SU-DHL-6 (cell line): ENCODE data around the gene MST1.

Experiments
- EZH2phosphoT487 ChIP-seq: fragments of 200-600 bp; sonication (generic), shearing (Covaris generic); conservative IDR thresholded peaks from 2 replicates; pipeline ENCODE4 v1.6.1; 2018; ENCODE audit warnings: mild to moderate bottlenecking, antibody characterized with exemption, low read length, moderate library complexity, mixed read lengths
- TF ChIP-seq, protein P1 (sequence below): fragments of 200-600 bp; sonication (generic); IDR thresholded peaks from one replicate; pipeline ENCODE4 v1.5.1; 2017; ENCODE audit warnings: antibody characterized with exemption, mild to moderate bottlenecking, low read length, moderate library complexity; ENCODE audit not compliant: insufficient read depth, poor library complexity, severe bottlenecking

- TF ChIP-seq, protein P1, sequence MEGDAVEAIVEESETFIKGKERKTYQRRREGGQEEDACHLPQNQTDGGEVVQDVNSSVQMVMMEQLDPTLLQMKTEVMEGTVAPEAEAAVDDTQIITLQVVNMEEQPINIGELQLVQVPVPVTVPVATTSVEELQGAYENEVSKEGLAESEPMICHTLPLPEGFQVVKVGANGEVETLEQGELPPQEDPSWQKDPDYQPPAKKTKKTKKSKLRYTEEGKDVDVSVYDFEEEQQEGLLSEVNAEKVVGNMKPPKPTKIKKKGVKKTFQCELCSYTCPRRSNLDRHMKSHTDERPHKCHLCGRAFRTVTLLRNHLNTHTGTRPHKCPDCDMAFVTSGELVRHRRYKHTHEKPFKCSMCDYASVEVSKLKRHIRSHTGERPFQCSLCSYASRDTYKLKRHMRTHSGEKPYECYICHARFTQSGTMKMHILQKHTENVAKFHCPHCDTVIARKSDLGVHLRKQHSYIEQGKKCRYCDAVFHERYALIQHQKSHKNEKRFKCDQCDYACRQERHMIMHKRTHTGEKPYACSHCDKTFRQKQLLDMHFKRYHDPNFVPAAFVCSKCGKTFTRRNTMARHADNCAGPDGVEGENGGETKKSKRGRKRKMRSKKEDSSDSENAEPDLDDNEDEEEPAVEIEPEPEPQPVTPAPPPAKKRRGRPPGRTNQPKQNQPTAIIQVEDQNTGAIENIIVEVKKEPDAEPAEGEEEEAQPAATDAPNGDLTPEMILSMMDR = no peak
- no peak for TF ChIP-seq EZH2phosphoT487
Measured at GRCh38 chr3:49673121-49673714, 16.1 kb downstream of the MST1 start.
